ENCODE results near the gene RNF186.

RNF186 gene

GRCh38 chr1:19773485-19773884, 41.6 kb downstream of the RNF186 start:
- Histone ChIP-seq H3K4me2 (no peak overlapping the region), H3K36me3 (ENCODE audit: insufficient read depth) (no peaks in the 10 kb centered on the region; the same call in 1 of the 2 replicates), H3K4me1 (ENCODE audit: low read depth, poor library complexity, severe bottlenecking) (no peaks in the 10 kb centered on the region), H3K4me3 (IDR thresholded peaks at IDR 0.05; ENCODE audit: insufficient read depth, low read depth, low read length) (no peak overlapping the region), H2AFZ (ENCODE audit: low read depth) (no peak overlapping the region), H3K27ac (no peak overlapping the region), H4K20me1 (ENCODE audit: insufficient read depth) (no peaks in the 10 kb centered on the region), H3K27me3 (ENCODE audit: insufficient read depth, low read depth) (no peaks in the 10 kb centered on the region), H3K9ac (no peak overlapping the region), H3K79me2 (ENCODE audit: insufficient read depth, low read depth) (no peaks in the 10 kb centered on the region)
- no peak for TF ChIP-seq CTCF (conservative IDR thresholded peaks at IDR 0.05; ENCODE audit: low read depth, low read length)

DNA sequence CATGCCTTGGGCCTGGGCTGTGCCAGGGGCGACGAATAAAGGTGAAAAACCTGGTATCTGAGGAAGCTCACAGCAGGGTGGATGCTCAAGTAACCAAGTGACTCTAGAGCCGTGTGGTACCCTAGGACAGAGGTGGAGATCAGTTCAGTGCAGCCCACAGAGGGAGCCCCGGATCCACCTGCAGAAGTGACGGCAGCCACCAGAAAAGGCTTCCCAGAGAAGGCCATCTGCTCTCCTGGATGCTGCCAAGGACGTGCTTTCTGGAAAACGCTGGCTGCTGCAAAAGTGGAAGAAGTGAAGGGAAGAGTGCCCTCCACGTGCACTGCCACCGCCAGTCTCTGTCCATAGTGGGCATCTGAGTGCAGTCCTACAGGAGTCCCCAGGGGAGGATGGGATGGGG, 43.0 kb downstream of the RNF186 start:
- H2AFZ ChIP-seq (ENCODE audit: low read depth): no peak overlapping the region
- H3K4me2 ChIP-seq: no peak overlapping the region
- no peak overlapping the region for H3K4me3 ChIP-seq (IDR thresholded peaks at IDR 0.05; ENCODE audit: insufficient read depth, low read depth, low read length)
- no peak overlapping the region for H3K27ac ChIP-seq
- no peaks in the 10 kb centered on the region for H3K27me3 ChIP-seq (ENCODE audit: insufficient read depth, low read depth)
- H3K4me1 ChIP-seq (ENCODE audit: low read depth, poor library complexity, severe bottlenecking): no peaks in the 10 kb centered on the region
- no peaks in the 10 kb centered on the region for H3K79me2 ChIP-seq (ENCODE audit: insufficient read depth, low read depth)
- TF ChIP-seq CTCF (conservative IDR thresholded peaks at IDR 0.05; ENCODE audit: low read depth, low read length): no peak
- H3K9ac ChIP-seq: no peak overlapping the region
- H3K36me3 ChIP-seq (ENCODE audit: insufficient read depth): no peaks in the 10 kb centered on the region
- no peaks in the 10 kb centered on the region for H4K20me1 ChIP-seq (ENCODE audit: insufficient read depth)

GRCh38 chr1:19771350-19771749, 43.7 kb downstream of the RNF186 start:
- no peak overlapping the region for H2AFZ ChIP-seq (ENCODE audit: low read depth)
- no peaks in the 10 kb centered on the region for H3K79me2 ChIP-seq (ENCODE audit: insufficient read depth, low read depth)
- H3K27ac ChIP-seq: no peak overlapping the region
- TF ChIP-seq CTCF (conservative IDR thresholded peaks at IDR 0.05; ENCODE audit: low read depth, low read length): no peak
- no peaks in the 10 kb centered on the region for H3K27me3 ChIP-seq (ENCODE audit: insufficient read depth, low read depth)
- H4K20me1 ChIP-seq (ENCODE audit: insufficient read depth): no peaks in the 10 kb centered on the region
- H3K36me3 ChIP-seq (ENCODE audit: insufficient read depth): no peaks in the 10 kb centered on the region
- H3K9ac ChIP-seq: no peak overlapping the region
- H3K4me2 ChIP-seq: no peak overlapping the region
- no peaks in the 10 kb centered on the region for H3K4me1 ChIP-seq (ENCODE audit: low read depth, poor library complexity, severe bottlenecking)
- H3K4me3 ChIP-seq (IDR thresholded peaks at IDR 0.05; ENCODE audit: insufficient read depth, low read depth, low read length): no peak overlapping the region

DNA sequence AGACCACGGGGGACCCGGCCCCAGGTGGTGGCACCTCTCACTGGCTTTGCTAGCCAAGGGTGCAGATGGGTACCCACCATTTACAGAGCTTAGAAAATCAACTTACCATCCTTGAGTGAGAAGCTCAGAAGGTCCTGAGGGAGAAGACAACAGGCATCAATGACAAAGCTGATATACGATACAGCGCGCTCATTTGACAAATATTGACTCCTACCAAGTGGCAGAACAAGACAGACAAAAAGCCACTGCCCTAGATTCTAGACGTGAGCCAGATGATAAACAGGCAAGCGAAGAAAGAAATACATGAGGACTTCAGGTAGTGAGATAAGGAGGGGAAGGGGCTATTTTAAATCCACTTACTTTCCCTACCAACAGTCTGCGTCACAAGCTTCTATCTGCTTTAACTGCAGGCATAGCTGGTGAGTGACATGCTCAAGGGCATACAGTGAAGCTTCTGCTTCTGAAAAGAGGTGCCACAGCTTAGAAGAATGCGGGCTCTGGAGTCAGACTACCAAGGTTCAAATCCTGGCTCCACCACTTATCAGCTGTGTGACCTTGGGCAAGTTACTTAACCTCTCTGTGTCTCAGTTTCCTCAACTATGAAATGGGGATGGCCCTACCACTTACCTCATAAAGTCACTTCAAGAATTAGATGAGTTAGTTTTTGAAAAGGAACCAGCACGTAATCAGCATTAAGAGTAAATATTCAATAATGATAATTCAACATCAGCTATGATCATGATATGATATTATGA, 44.5 kb downstream of the RNF186 start:
- TF ChIP-seq CTCF (conservative IDR thresholded peaks at IDR 0.05; ENCODE audit: low read depth, low read length): no peak
- H3K27me3 ChIP-seq (ENCODE audit: insufficient read depth, low read depth): no peaks in the 10 kb centered on the region
- H3K4me2 ChIP-seq: no peak overlapping the region
- H4K20me1 ChIP-seq (ENCODE audit: insufficient read depth): no peaks in the 10 kb centered on the region
- H3K27ac ChIP-seq: no peak overlapping the region
- H2AFZ ChIP-seq (ENCODE audit: low read depth): no peak overlapping the region
- no peaks in the 10 kb centered on the region for H3K79me2 ChIP-seq (ENCODE audit: insufficient read depth, low read depth)
- H3K4me1 ChIP-seq (ENCODE audit: low read depth, poor library complexity, severe bottlenecking): no peaks in the 10 kb centered on the region
- H3K9ac ChIP-seq: no peak overlapping the region
- H3K4me3 ChIP-seq (IDR thresholded peaks at IDR 0.05; ENCODE audit: insufficient read depth, low read depth, low read length): no peak overlapping the region
- H3K36me3 ChIP-seq (ENCODE audit: insufficient read depth): no peaks in the 10 kb centered on the region

All from KMS-11 (cell line).